ENCODE measurements around the gene PON3.

GRCh38 chr7:95434557-95435421, 38.6 kb upstream of the PON3 start, which contains the start of gene PON2:
- TF ChIP-seq, protein P1, sequence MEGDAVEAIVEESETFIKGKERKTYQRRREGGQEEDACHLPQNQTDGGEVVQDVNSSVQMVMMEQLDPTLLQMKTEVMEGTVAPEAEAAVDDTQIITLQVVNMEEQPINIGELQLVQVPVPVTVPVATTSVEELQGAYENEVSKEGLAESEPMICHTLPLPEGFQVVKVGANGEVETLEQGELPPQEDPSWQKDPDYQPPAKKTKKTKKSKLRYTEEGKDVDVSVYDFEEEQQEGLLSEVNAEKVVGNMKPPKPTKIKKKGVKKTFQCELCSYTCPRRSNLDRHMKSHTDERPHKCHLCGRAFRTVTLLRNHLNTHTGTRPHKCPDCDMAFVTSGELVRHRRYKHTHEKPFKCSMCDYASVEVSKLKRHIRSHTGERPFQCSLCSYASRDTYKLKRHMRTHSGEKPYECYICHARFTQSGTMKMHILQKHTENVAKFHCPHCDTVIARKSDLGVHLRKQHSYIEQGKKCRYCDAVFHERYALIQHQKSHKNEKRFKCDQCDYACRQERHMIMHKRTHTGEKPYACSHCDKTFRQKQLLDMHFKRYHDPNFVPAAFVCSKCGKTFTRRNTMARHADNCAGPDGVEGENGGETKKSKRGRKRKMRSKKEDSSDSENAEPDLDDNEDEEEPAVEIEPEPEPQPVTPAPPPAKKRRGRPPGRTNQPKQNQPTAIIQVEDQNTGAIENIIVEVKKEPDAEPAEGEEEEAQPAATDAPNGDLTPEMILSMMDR (IDR thresholded peaks at IDR 0.05; ENCODE audit: insufficient read depth, low read depth, low read length): no peak
- no peak for TF ChIP-seq EZH2 (IDR thresholded peaks at IDR 0.05; ENCODE audit: insufficient read depth, low read length)
